ENCODE results near the gene KRI1.
"Not testable (repeated sequence)": the region's sequence is repeated elsewhere in the genome, so short reads cannot be mapped to it uniquely, and the experiment has no call there.

KRI1 gene

DNA sequence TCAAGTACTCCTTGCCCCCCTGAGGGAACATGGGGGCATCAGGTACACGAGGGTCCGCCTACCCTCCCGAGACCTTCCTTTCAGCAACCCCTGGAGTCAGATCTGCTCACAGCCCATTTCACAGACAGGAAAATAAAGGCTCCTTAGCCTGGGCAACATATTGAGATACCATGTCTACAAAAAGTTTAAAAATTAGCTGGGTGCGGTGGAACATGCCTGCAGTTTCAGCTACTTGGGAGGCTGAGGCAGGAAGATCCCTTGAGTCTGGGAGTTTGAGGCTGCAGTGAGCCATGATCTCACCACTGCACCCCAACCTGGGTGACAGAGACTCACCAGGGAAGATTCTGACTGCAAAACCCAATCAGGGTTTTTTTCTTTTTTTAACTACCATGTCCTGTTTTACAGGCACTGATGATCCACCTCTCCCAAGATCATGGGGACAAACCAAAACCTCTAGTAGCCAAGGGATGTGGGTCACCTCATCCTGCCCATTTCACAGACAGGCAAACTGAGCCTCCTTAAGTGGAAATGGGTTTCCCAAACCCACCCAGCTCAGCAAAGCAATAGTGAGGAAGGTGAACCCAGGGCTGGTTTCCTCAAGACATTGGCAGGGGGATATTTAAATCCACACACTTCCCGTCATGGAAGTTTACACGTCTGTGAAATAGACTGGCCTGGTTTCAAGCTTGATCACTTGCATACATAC, 9.4 kb upstream of the KRI1 start:
- no peak for DNase-seq (ENCODE audit: low spot score)

GRCh38 chr19:10574462-10574861, 8.7 kb upstream of the KRI1 start:
- DNase-seq (ENCODE audit: low spot score): no peak

- DNase-seq (ENCODE audit: low spot score): not testable (repeated sequence)
These were observed 8.0 kb upstream of the KRI1 start for GRCh38 chr19:10573793-10574192.

DNA sequence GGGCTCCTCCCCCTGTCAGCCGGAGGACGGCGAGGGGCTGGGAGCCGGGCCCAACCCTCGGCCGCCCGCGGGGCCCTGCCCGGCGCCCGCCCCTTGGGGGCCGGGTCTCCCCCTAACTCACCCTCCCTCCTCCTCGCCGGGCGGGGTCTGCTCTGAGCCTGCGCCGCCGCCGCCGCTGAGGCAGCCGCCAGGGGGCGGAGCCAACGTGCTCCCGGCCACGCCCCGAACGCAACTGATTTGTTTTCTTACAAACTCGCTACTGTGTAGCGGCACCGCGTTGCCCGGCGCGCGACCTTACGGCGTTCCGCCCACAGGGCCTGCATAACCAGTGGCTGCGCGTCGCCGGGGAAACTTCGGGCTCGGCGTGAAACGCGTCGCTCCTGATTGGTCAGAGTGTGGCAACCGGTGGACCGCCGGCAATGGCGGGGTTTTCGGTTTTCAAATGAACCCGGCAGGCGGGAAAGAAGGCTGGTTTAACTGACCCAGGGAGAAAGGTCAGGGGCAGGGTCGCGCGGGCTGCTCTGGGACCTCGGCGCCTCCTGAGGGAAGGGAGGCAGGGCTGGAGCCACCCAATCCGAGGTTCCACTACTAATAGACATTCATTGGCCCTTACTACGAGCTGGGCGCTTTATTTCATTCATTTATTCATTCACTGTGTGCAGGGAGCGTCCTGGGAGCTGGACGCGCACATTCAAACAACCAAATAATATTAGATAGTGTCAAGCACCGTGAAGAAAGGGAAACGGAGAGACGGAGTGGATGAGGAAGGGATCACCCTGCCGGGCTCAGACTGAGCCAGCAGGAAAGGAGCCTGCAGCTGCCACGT, 3.2 kb upstream of the KRI1 start, which contains the start of gene CDKN2D:
Gene CDKN2D, minus strand, starts transcription at position 154 of the 826 bp plus-strand sequence. CDS start 326 bp downstream, outside the sequence.
- peak; percentile 99 for DNase-seq (ENCODE audit: low spot score)

GRCh38 chr19:10568062-10568825, 2.4 kb upstream of the KRI1 start:
- DNase-seq (ENCODE audit: low spot score): no peak

GRCh38 chr19:10567656-10568055, 1.8 kb upstream of the KRI1 start:
- DNase-seq (ENCODE audit: low spot score): no peak

DNA sequence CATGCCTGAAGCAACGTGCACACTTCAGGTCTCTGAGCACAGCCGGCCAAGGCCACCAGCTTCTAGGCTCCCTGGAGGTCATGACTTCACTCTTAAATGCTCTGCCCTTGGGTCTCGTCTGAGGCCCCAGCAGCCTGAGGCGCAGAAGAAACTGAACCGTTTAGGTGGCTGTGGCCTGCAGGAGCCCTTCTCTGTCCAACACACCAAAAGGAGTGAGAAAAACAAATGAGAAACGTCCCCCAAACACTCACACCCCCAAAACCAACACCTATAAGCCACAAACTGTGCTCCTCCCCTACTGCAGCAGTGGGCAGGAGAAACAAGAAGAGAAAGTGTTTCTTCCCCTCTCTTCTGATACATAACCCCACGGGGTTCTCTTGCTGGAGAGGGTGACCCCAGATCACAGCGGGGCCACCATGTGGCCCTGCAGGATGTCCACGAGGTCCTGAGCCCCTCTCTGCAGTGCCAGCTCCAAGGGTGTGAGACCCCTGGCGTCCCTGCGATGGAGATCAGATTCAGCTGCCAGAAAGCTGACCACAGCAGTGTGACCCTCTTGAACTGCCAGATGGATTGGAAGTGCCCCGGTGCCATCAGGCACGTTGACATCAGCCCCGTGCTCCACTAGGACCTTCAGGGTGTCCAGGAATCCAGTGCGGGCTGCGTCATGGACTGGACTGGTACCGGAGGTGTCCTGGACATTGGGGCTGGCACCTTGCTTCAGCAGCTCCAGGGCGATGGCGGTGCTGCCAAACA, 1.0 kb upstream of the KRI1 start:
- no peak for DNase-seq (ENCODE audit: low spot score)

DNA sequence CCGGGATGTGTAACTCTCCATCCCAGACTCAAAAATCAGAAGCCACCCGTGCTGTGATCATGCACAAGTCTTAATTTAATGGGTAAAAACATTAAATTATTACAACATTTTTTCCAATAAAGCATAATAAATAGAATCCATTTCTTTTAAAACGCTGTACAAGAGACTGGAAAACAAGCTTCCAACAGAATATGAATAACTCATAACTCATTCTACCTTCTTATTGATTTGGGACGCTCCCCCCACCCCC, 523 bp upstream of the KRI1 start:
- no peak for DNase-seq (ENCODE audit: low spot score)

GRCh38 chr19:10565028-10565566, 713 bp downstream of the KRI1 start:
- no peak for DNase-seq (ENCODE audit: low spot score)

DNA sequence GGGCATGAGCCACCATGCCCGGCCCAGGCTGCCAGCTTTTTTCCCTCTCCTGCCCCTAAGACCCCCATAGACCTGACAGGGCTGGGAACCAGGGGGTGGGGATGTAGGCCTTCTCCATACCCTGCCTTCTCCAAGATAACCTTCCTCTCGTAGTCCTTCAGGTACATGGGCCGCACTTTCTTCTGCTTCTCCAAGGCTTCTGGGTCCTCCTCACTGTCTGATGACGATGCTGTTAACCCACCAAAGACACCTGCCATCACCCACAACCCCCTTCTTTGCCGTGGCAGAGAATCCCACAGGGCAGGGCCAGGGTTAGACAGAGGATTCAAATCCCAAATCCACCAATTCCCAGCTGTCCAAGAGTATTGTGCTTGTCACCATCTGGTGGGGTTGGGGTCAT, 3.2 kb downstream of the KRI1 start:
- no peak for DNase-seq (ENCODE audit: low spot score)

DNA sequence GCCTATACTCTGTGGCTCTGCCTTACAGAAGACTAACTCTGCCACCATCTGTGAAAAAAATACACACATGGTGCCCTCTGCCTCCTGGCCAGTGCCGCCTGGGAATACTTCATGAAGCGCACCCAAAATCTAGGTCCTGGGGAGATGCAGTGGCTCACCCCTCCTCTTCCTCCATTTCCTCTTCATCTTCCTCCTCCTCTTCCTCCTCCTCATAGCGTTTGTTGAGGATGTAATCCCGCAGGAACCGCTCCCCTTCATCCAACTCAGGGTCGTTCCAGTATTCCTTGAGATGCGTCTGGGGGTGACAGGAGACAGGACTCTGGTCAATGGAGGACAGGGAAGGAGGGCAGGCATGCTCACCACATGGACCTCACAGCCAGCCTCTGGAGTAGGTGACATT, 5.7 kb downstream of the KRI1 start:
- DNase-seq (ENCODE audit: low spot score): no peak

DNA sequence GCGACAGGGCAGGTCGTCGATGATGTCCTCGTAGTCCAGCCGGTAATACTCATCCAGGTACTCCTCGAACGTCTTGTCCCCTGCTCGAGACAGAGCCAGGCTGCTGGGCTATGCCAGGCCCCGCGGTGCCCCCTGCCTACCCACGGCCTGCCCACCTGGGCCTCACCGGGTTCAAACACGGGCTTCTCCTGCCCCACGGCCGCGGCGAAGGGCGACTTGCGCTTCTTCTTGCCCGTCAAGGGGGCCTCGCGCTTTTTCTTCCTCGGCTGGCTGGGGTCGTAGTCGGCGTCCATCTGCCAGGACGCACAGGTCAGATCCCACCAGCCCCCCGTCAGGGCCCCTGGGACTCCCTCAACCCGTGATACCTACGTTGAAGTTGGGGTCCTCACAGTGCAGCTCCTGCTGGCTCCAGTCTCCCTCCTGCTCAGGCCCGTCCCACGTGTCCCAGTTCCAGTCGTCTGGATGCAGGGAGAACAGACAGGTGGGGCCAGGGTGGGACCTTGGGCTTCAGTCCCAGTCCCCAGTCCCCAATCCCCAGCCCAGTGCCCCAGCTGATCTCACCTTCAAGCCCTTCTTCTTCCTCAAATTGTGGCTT, 8.1 kb downstream of the KRI1 start:
- DNase-seq (ENCODE audit: low spot score): no peak

GRCh38 chr19:10555610-10555973, 10.2 kb downstream of the KRI1 start:
- no peak for DNase-seq (ENCODE audit: low spot score)

DNA sequence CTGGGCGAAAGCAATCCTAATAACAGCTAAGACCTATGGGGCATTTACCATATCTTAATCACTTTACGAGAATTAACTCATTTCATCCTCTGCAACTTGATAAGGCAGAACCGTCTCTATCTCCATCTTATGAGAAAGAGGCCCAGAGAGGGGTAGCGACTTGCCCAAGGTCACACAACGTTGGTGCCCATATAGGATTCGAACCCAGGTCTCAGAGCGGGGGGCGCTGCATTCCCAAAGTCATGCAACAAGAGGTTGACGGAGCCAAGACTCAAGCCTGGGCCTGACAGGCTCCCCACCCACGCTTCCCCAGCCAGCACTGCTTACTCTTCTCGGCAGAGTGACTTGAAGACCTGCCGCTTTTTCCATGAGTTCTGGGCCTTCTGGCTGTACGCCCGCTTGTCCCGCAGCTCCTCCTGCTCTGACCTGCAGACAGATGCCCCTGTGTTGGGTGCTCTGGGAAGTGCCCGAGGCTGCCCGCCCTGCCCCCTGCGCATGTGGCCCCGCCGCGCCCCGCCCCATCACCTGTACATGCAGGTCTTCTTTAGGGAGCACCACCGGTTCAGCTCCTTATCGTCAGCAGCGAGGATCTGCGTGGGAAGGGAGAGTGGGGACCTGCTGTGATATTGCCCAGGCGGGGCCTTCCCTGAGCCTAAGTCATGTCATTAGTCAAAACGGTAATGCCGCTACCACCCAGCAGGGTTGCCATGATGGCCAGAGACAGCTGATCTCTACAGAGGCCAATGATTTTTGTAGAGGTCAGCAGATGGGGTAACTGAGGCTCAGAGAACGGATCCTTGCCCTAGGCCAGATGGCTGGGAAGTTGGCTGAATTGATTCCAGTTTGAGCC, 10.8 kb downstream of the KRI1 start:
- DNase-seq (ENCODE audit: low spot score): no peak

DNA sequence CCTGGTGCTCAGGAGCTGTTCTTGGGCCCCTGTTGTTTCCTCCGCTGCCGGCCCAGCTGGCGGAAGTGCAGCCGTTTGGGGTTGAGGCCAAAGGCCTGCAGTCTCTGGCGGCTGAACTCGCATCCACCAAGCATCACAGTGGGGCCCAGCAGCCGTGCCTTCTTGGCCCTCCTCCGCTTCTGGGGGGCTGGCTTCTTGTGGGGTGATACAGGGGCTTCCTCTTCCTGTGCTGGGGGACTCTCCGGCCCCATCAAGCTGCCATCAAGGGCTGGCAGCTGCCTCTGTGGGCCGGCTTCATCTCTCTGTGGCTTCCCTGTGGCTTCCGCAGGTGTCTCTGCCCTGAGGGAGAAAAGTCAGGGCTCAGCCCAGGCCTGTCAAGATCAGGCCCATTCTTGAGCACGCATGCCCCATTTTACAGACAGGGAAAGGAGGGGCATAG, 11.8 kb downstream of the KRI1 start:
- no peak for DNase-seq (ENCODE audit: low spot score)

DNA sequence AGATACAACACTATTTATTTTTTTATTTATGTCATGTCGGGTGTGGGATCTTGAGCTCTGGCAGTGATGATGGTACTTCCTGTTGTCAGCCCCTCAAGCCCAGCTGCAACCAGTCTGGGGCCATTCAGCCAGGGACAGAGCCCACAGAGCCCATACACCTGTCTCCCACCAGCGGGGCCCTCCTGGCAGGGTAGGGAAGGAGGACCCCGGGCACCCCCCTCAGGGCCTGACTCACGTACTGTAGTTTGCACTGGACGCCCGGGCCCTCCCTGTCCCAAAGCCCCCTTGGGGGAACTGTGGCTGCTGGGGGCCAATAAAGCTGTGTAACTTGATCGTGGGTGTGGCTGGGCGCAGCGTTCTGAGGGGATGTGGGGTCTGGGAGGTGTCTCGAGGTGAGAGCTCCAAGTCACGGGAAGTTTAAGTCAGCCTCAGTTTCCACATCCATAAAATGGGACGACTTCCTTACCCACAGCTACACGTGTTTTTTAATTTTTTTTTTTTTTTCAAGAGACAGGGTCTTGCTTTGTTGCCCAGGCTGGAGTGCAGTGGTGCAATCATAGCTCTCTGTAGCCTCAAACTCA, 12.6 kb downstream of the KRI1 start:
- DNase-seq (ENCODE audit: low spot score): no peak

DNA sequence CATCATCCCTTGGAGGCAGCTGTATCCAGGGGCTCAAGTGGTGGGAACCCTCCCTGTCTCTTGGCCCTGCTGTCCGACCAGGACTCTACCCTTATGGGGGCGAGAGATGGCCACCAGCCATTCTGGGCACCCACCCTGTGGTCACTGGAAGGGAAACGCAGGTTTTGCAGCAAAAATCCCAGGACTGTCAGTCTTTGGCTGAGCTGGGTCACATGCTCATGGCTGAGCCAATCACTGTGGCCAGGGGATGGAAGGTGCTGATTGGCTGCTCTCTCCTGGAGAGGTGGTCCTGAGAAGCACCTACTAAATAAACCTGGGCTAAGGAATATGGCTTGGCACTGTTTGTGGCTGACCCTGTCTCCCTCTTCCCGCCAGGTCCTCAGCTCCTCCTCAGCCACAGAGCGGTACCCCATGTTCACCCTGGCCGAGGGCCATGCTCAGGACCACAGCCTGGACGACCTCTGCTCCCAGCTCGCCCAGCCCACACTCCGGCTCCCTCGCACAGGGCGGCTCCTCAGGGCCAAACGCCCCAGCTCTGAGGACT, 13.2 kb downstream of the KRI1 start:
- no peak for DNase-seq (ENCODE audit: low spot score)

DNA sequence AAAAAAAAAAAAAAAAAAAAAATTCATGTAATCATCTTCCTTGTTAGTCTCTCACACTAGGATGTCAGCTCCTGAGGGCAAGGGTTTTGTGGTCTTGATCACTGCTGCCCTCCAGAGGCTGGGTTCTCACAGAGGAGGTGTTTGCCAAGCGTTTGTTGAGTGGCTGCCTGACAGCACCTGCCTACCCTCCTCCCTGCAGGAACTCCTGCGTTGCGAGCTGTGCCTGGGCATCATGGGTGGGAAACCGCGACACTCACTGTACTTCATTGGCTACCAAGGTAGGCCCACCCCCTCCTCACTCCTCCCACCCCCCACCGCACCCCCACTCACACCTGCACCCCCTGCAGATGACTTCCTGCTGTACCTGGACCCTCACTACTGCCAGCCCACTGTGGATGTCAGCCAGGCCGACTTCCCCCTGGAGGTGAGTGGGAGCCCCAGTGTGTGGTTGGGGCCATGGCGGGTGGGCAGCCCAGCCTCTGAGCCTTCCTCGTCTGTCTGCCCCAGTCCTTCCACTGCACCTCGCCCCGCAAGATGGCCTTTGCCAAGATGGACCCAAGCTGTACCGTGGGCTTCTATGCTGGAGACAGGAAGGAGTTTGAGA, 14.0 kb downstream of the KRI1 start:
- peak; percentile 49 for DNase-seq (ENCODE audit: low spot score)

GRCh38 chr19:10551006-10551405, 14.8 kb downstream of the KRI1 start:
- DNase-seq (ENCODE audit: low spot score): not testable (repeated sequence)

All from pons (tissue), 1 donor.